HG02759 (cell line): ENCODE results near the gene PPM1J.
A peak's percentile ranks its signal among the peaks of the same experiment; 100 is the strongest.

Source experiments
- ATAC-seq: cut with Tn5 transposase; IDR thresholded peaks from one replicate; pipeline ENCODE4 v1.9.1; 2021; ENCODE audit warnings: mild to moderate bottlenecking, moderate library complexity; ENCODE audit not compliant: unreplicated experiment

Gene PPM1J

GRCh38 chr1:112692681-112693080 is 22.5 kb downstream of the PPM1J start:
- no peak for ATAC-seq

DNA sequence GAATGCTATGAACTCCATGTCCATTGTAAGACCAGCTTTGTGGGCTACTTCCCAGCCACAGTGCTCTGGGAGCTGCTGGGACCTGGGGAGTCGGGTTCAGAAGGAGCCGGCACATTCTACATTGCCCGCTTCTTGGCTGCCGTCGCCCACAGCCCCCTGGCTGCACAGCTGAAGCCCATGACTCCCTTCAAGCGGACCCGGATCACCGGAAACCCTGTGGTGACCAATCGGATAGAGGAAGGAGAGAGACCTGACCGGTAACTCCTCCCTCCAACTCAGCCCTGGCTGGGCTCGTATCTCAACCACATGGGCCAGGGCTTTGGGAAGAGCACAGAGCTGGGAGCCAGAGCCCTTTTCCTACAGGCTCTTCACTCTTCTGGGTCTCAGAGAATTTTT is 25.3 kb downstream of the PPM1J start:
- no peak for ATAC-seq

DNA sequence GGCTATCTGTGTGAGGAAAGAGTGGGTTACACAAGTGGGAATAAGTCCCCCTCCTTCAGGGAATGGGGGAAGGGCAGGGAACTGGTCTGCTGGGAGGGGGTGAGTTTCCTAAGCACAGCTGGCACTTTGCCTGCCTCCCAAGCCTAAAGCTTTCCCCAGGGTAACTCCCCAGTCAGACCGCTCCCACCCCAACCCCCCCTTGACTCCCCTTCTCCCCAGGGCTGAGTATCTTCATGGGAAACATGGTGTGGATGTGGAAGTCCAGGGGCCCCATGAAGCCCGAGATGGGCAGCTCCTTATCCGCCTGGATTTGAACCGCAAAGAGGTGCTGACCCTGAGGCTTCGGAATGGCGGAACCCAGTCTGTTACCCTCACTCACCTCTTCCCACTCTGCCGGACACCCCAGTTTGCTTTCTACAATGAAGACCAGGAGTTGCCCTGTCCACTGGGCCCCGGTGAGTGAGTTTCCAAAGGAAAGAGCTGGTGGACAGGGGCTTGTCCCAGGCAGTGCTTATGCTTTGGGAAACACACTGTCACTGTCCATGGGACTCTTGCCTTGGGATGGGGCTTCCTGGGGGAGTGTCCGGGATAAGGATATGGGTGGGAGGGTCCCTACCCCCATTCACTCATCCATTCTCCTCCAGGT is 25.8 kb downstream of the PPM1J start:
- ATAC-seq, result no peak

- no peak for ATAC-seq
Observed at GRCh38 chr1:112688781-112689193, 26.3 kb downstream of the PPM1J start.

DNA sequence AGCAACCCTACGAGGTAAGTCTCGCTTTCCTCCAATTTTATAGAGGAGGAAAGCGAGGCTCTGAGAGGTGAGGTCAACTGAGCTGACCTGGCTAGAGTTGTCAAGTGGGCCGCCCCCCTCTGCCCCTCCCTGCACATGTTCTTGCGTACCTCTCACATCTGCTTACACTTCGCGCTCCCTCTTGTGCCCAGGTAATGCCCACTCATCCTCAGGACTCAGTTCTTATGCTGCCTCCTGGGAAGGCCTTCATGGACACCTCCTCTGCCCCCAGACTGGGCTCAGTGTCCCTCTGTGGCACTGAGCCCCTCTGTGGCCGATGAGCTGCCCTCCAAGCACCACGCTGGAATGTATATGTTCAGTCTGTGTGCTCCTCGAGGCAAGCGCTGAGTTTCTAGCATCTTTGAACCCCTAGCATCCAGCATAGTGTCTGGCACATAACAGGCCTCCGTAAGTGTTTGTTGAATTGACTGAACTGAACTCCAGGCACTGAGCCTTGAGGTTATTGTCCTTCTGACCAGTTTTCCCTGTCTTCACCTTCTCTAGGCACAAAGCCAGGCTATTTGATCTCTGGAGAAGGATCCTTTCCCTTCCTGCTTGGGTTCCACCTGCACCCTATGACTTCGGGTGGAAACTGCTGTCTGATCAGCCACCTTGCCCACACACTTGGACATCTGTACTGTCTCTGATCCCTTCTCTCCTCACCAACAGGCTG is 27.2 kb downstream of the PPM1J start:
- ATAC-seq, result no peak

GRCh38 chr1:112687361-112687760 is 27.8 kb downstream of the PPM1J start:
- ATAC-seq, result no peak

- ATAC-seq, result no peak
Observed at GRCh38 chr1:112686835-112687234, 28.3 kb downstream of the PPM1J start.

GRCh38 chr1:112686417-112686816 is 28.7 kb downstream of the PPM1J start:
- no peak for ATAC-seq

DNA sequence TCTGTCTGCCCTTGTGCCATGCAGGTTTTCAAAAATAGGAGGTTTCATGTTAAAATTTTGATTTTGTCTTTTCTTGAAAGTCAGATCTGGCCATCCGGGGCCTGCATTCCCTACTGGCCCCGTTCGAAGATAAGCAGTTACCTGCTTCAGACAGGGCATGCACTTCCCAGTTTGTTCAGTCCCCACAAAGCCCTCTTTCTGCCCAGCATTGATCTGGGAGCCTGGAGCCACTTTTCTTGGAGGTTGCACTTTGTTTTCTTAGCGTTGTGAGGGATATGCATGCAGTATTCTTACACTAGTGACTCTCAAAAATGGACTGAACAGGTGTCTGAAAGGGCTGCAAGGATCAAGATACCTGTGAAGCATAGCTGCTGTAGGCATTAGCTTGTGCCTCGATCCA is 29.2 kb downstream of the PPM1J start:
- no peak for ATAC-seq

DNA sequence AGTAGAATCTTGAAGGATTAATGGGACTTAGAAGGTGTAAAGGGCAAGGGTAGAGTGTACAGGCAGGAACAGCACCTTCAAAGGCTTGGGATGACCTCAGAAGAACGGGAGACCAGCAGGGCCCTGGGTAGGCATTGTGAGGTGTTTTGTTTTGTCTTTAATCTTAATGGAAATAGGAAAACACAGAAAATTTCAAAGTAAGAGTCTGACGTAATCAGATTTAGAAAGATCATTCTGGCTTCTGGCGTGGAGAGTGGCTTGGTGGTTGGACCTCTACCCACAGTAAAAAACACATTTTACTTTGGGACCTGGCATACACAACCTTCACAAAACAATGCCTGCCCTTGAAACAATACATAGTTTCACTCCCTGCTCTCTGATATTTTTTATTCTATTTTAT is 36.5 kb downstream of the PPM1J start:
- no peak for ATAC-seq

GRCh38 chr1:112677501-112677900 is 37.6 kb downstream of the PPM1J start:
- no peak for ATAC-seq

GRCh38 chr1:112676543-112676942 is 38.6 kb downstream of the PPM1J start:
- ATAC-seq, result no peak

DNA sequence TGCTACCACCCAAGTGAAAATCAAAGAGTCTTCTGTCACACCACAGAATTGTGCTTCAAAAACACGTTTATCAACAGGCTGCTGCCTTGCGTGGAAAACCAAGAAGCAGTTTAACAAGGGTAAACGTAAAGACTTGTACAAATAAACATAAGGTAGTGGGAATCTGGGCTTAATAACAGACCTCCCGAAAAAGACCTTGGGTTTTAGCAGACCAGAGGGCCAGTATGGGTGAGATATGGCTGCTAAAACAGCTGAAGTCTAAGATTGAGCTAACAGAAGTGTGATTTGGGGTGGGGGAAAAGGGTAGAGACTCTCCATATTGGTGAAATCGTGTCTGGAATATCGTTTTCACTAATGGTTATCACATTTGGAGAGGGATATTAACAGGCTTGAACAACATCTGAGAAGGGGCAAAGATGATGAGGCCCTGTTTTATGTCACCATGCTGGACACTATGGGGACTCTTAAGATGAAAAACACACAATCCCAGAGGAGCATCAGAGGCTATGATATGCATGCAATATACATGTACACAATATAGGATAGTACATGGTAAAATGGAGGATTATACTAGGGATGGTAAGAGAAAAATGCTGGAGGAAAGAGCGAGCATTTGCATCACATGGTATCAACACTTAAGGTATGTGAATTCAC is 39.3 kb downstream of the PPM1J start:
- no peak for ATAC-seq

GRCh38 chr1:112674986-112675727 is 40.0 kb downstream of the PPM1J start:
- peak; percentile 52 for ATAC-seq

DNA sequence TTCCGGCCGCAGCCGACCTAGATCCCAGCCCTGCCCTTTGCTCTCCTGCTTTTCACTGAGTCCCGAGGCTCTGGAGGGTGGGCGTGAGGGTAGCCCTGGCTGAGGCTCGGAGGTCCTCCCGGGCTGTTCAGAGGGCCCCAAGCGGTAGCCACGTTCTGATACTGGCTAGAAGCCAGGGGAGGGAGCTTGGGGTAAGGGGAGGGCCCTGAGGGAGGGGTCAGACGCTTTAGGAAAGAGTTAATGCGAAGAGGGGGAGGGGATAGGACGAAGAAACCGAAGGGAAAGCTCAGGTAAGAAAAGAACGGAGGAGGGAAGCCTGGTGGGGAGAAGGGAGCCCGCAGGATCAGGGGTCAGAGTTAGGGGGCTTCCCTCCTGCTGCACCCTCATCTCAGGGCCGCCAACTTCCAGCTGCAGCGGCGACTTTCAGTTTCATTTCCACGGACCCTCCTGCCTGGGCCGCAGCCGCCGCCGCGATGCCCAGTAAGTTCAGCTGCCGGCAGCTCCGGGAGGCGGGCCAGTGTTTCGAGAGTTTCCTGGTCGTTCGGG is 40.6 kb downstream of the PPM1J start, which contains the start of gene MOV10:
MOV10 (plus strand) TSS at position 220 of the 546 bp plus-strand sequence; CDS start at position 474, 254 bp downstream.
- peak; percentile 71 for ATAC-seq

DNA sequence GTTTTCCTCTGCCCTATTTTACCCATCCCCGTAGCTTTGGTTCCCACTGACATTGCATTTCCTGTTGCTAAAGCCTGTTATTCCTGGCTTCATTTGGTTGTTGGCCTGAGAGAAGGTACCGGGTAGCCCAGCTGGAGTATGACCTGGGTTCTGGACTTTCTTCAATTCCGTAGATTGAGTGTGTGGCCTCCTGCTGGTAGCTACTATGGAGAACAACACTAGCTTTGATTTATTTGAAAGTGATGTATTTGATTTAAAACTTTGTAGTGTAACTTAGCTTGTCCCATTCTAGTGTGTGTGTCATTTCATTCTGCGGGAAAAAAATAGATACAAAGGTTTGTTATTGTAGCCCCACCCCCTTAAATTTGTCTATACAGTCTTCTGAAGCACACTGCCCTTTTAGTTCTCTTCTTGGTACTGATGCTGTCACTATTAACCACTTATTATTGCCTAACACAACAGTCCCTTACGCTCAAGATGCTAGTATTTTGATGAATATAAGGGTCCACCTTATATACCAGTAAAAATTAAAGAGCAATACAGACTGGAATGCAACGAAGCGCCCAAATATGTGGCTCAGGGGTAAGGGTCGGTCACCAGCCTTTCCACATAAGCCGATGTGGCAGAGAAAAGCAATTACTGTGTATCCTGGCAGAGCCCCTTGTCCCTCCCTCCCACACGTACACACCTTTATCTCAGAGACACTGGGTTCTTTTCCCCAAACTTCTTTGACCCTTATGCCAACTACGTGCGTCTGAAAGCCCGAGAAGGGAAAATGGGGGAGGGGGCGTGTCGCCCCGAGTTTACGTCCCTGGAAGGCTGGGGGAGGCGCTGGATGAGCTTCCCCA is 41.3 kb downstream of the PPM1J start:
- peak; percentile 3 for ATAC-seq

DNA sequence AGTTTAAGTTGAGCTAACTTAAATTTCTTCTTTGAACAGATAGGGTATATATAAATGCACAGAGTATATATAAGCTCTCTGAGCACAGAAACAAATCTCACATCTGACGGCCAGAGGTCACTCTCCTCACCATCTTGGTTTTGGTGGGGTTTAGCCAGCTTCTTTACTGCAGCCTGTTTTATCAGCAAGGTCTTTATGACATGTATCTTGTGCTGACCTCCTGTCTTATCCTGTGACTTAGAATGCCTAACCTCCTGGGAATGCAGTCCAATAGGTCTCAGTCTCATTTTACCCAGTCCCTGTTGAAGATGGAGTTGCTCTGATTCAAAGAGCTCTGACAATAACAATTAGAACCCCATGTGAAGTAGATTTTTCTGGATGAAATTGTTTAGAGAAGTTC is 42.3 kb downstream of the PPM1J start:
- ATAC-seq, result no peak

DNA sequence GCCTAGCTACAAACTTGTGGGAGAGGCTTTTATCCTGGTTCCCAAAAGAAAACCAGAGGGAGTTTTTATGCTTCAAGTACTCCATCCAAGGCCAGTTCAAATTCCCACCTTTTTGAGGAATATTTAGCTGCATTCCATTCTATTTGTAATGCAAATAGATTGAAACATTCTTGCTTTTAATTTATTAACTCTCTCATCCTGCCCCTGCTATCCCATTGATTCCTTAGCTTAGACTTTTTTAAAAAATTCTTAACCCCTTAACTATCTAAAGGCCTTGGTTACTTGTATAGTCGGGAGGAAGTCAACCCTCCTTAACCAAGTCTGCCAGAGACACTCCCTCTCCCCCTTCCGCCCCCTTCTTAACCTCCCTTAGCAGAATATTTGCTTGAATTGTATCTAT is 43.1 kb downstream of the PPM1J start:
- ATAC-seq, result no peak

GRCh38 chr1:112666946-112667345 is 48.2 kb downstream of the PPM1J start:
- no peak for ATAC-seq

DNA sequence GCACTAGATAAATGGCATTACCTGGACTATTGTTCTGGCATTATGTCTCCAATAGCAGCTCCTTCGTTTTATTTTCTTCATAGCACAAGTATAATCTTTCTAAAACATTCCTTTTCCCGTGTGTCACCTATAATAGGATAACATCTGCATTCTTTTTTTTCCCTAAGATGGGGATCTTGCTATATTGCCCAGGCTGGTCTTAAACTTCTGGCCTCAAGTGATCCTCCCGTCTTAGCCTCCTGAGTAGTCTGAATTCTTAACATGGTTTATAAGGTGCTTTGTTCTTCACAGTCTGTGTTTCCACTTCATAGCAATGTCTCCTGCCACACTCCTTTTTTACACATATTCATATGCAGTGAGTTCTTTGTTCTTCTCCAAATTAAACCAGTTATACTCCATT is 49.3 kb downstream of the PPM1J start:
- no peak for ATAC-seq
